GM19438 (cell line): ENCODE data around the gene ABCD1.
"Not testable (repeated sequence)": the region's sequence is repeated elsewhere in the genome, so short reads cannot be mapped to it uniquely, and the experiment has no call there.

Source experiments
- ATAC-seq: cut with Tn5 transposase; IDR thresholded peaks from one replicate; pipeline ENCODE4 v1.9.1; 2021; ENCODE audit warnings: low read depth; ENCODE audit not compliant: unreplicated experiment

ABCD1 gene

DNA sequence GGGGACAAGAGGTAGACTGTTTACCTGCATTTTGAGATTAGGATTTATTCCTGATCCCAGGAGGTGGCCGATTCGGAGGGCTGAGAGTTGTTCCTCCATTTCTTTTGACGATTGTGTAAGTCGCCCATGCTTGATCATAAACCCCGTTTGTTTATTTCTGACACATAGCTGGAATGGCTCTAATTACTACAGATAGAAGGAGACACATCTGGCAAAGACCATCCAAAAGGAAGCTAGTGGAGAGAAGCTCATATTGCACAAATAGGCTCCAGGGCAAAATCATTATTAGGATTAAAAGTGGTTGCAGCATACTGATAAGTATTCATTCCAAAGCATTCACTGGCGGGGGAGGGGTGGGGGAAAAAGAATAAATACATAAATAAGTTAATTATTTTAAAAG, 22.3 kb downstream of the ABCD1 start:
- not testable (repeated sequence) for ATAC-seq

DNA sequence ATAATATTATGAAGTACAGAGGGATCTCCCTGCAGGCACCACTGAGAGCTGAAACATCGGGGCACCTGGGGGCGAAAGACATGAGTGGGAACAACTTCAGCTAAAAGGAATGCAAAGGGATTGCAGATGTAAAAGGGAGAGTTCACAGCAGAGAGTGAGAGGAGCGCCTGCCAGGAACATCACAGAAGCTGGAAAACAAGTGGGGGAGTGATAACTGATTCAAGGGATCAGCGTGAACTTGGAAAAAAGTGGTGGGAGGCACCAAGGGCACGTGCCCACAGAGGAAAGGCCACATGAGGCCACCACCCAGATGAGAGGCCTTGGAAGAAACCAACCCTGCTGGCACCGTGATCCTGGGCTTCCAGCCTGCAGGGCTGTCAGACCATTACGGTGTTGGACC, 24.4 kb downstream of the ABCD1 start:
- not testable (repeated sequence) for ATAC-seq

DNA sequence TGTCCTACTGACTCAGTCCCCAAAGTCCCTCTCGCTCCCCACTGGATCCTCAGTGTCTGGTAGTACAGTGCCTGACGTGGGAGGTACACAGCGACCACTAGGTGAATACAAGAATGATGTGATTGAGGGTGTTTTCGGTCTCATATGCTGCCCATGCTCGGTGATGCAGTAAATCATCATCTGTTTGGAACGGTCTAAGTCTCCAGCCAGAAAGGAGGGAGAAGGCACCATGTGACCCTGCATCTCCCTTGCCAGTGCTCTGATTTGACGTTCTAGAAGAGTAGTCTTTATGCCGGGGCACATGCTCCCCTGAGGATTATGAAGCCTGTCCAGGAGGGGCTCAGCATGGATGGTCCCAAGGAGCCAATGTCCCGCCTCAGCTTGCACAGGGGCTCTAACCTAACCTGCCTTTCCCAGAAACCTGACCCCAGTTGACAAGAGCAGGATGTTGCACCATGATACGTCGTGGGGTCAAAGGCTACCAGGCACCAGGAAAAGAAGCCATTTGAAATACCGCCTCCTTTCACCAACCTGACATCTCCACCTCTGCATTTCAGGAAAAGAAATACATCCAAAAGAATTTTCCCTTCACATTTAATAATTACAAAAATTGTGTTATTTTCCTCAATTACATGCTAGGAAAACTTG, 25.6 kb downstream of the ABCD1 start:
- ATAC-seq = no peak

DNA sequence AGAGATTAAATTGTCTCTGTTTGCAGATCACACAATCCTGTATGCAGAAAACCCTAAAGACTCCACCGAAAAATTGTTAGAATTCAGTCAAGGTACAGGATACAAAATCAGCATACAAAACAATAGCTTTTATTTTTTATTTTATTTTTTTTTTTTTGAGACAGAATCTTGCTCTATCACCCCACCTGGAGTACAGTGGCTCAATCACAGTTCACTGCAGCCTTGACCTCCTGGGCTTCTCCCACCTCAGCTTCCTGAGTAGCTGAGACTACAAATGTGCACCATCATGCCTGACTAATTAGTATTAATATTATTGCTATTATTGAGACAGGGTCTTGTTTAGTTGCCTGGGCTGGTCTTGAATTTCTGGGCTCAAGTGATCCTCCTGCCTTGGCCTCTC, 30.5 kb downstream of the ABCD1 start:
- ATAC-seq = no peak

DNA sequence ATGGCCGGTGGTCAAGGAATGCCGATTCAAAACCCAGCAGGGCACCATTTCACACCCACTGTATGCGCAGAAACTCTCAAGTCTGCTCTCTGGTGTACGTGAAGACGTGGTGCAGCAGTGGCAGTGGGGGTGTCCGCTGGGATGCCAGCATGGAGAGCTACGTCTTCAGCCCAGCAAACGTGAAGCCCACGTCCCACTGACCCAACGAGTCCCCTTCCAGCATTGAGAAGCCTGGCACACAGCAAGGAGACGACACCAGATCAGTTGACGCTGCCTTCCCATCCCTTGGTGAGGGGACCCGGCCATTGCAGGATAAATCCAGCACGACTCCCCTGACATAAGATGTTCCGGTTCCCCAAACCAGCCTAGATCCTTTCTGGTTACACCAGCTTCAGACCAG, 37.2 kb downstream of the ABCD1 start:
- ATAC-seq = no peak

DNA sequence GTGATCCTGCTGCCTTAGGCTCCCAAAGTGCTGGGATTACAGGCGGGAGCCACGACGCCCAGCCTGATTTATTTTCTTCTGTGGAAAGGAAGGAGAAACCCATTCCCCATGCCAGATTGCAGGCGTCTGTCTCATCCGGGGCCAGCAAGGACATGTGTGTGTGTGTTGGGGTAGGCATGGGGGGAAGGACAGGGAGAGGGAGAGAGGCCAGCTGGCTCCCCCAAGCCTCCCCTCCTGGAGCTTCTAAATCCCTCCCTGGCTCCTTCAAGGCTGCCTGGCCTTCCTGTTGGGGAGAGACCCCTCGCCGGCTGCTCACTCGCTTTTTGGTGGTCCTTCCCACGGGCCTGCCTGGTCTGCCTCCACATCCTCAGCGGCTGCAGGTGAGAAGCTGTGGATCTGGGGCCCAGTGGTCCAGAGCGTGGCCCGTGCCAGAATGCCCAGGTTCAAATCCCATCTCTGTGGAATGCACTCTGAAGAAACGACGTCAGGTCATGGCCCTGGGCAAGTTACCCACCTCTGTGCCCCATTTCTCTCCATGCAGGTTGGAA, 38.0 kb downstream of the ABCD1 start:
- no peak for ATAC-seq

DNA sequence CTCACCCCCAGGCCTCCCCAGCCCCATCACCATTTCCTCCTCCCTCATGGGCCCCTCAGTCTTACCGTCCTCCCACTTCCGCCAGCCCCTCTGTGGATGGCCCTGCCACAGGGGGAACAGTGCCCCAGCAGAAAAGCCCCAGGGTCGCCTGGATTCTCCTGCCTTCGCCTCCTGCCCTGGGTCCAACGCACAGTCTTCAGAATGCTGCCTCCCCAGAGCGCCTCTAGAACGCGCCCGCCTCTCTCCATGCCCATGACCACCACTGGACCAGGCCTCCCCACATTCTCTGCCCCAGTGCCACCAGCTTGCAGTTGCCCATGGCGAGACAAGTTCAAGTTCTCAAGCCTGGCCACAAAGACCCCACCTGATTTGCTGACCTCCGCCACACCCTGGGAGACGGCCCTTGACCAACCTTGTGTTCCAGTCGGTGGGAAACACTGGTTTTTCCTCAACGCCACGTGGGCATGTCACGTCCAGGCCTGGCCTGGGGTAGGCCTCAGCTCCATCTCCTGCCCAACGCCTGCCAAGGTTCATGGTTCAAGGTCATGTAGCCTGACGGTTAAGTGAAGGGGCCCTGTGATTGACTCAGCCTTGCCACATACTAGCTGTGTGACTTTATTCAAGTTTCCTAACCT, 38.8 kb downstream of the ABCD1 start:
- ATAC-seq = no peak

DNA sequence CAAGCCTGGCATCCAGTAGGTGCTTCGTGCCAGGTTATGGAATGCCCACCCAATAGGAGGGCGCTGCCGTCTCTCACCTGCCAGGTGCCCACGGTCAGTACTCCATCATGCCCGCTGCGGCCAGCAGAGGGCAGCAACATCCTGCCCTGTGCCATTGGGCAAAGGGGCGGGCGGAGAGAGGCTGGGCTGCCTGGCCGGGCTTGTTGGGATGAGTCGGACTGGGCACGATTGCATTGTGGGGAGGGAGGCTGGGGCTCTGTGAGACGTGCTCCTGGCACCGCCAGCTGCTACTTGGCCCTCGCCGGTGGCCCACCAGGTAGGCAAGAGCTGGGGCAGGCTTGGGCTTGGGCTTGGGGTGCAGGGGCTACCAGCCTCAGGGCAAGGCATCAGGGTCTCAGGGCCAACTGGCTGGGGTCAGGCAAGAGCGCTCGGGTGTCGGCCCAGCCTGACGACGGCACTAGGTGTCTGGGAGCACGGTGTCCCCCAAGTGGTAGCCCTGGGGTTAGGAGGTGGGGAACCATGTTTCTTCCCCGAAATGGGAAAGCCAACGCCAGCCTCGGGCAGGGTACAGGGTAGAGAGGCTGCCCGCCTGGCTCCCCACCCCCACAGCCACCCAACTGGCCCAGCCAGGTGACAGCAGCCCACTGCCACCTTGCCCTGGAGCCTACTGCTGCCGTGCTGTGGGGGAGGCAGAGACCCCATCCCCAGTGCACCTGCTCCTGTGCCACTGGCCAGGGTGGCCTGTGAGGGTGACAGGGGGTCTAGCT, 39.5 kb downstream of the ABCD1 start, which contains the start of gene PLXNB3:
PLXNB3 (plus strand) TSS at position 261 of the 767 bp plus-strand sequence. CDS start 1,287 bp downstream, outside the sequence.
- no peak for ATAC-seq

DNA sequence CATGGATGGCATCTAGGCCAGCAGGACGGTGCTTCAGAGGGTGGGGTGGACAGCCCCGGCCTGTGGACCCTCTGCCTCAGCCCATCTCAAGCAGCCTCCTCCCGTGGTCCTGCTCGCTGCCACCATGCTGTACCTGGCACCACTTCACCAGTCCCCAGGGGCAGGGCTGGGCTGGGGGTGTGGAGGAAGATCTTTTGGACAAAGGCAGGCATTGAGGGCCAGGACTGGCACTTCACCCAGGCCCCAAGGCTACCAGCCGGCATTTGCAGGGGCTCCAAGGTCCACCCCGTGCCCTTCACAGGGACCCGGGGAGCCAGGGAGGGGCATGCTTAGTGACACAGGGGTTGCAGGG, 40.1 kb downstream of the ABCD1 start:
- no peak for ATAC-seq

DNA sequence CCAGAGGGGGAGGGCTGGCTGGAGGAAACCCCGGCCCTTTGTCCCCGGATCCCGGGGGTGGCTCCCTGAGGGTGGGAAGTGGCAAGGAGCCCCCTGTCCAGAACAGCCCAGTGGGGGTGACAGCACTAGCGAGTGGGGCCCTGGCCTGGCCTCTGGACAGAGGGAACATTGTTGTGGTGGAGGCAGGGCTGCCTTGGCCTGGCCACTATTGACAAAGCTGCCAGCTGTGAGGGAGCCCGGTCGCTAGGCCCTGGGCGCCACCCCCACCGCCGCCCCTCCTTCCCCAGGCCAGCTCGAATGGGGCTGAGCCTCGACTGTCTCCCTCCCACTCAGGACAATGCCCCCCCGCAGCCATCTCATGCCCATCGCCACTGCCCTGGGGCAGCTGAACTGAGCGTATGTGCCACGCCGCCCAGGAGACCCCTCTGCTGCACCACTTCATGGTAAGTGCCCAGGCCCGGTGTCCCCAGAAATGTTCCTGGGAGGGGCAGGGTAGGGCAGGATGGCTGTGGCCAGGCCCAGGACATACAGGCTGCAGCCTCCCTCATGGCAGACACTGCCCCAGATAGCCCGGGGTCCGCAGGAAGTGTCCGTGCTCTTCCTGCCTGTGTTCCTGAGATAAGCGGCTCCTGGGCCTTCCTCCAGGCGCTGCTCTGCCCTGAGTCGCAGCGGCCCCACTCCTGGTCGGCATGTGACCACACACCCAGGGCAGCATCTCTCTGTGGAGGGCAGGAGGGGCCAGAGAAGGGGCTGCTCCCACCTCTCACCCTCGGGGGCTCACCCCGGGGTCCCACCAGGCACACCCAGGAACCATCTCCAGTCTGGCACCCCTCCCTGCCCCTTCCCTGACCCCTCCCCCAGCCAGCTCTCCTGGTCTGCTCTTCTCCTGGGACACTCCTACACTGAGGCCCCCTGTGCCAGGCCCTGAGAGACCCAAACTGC, 40.8 kb downstream of the ABCD1 start:
- no peak for ATAC-seq

DNA sequence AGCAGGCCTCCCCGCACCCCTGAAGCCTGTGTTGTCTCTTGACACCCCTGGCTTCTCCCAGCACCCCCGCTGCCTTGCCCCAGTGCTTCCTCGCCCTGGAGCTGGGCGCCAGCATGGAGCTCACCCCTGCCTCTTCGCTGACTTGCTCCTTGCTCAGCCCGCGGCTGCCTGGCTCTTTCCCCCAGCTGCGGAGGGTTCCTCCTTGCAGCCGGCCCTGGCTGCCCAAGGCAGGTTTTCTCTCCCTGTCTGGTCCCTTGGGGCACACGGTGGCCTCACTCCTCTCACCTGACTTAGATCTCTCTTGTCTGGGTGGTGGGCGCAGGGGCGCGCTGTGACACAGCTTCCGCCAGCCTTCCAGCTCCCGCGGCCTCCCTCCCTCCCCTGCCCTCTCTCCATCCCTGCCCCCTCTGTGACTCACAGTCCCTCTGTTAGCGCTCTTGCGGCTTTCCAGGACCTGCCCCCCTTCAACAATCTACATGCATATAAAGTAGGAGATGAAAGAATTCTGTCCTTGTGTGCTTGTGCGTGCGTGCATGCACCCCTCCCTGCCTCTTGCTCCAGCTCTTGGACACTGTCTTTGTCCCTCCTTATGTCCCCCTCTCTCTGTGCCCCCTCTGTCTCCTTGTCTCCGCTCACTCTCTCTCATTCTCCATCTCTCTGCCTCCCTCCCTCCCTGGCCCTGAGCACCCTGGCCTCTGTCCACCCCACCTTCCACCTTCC, 41.6 kb downstream of the ABCD1 start:
- ATAC-seq = no peak

DNA sequence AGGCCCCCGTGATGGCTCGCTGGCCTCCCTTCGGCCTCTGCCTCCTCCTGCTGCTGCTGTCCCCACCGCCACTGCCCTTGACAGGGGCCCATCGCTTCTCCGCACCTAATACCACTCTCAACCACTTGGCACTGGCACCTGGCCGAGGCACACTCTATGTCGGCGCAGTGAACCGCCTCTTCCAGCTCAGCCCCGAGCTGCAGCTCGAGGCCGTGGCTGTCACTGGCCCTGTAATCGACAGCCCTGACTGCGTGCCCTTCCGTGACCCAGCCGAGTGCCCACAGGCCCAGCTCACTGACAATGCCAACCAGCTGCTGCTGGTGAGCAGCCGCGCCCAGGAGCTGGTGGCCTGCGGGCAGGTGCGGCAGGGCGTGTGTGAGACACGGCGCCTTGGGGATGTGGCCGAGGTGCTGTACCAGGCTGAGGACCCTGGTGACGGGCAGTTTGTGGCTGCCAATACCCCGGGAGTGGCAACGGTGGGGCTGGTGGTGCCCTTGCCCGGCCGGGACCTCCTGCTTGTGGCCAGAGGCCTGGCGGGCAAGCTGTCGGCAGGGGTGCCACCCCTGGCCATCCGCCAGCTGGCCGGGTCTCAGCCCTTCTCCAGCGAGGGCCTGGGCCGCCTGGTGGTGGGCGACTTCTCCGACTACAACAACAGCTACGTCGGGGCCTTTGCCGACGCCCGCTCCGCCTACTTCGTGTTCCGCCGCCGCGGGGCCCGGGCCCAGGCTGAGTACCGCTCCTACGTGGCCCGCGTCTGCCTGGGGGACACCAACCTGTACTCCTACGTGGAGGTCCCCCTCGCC, 42.4 kb downstream of the ABCD1 start:
- ATAC-seq = no peak

DNA sequence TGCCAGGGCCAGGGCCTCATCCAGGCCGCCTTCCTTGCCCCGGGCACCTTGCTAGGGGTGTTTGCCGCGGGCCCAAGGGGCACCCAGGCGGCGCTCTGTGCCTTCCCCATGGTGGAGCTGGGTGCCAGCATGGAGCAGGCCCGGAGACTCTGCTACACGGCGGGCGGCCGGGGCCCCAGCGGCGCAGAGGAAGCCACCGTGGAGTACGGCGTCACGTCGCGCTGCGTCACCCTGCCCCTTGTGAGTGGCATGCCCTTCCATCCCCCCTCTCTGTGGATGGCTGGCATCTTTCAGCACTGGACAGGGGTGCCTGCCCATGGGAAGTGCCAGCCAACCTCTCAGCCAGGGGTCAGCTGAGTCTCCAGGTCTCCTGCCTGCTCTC, 43.0 kb downstream of the ABCD1 start:
- no peak for ATAC-seq

DNA sequence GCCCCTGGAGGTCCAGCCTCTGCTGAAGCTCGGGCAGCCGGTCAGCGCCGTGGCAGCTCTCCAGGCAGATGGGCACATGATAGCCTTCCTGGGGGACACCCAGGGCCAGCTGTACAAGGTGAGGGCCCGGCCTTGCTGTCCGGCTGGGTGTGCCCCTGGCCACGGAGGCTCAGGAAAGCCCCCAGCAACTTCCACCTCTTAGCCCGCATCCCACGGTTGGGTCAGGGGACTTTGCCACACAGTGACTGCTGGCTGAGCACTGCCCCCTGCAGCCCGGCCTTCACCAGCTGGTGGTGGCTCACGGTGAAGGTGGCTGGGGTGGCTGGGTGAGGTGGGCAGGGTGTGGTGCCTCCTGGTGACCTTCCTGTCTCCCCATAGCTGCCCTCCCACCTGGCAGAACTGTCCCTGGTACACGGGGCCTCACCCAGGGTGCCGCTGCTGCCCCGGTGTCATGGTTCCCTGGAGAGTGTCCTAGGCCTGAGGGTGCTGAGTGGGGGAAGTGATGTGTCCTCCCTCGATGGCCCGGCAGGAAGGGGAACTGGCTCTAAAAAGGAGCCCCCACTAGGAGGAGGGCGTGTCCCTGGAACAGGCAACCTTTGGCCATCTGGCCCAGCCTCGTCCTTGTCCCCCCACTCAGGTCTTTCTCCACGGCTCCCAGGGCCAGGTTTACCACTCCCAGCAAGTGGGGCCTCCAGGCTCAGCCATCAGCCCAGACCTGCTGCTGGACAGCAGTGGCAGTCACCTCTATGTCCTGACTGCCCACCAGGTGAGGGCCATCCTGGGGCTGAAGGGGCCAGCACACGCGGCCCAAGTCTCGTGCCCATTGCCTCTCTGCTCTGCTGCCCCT, 43.9 kb downstream of the ABCD1 start:
- no peak for ATAC-seq

DNA sequence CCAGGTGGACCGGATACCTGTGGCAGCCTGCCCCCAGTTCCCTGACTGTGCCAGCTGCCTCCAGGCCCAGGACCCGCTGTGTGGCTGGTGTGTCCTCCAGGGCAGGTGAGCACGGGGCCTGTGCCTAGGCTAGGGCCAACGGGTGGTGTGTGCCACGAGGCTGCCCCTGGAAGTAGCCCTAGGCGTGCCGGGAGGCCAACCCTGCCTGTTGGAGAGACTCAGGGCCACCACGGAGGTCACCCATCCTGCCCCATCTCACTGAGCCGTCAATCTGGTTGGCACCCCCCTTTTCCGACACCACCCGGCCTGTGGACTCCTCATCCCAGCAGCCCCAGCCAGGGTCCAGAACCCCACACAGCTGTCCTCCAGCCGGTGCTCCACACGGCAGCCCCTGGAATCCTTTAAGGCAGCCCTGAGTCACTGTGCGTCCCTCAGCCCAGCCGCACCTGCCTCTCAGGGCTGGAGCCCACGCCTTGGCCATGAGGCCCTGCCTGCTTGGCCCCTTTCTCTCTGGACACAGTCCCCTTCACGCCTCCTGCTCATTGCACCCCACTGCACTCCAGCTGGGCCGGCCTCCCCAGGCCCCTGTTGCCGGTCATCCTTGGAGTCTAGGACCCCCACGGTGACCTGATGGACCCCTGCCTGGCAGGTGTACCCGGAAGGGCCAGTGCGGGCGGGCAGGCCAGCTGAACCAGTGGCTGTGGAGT, 44.7 kb downstream of the ABCD1 start:
- ATAC-seq = no peak

DNA sequence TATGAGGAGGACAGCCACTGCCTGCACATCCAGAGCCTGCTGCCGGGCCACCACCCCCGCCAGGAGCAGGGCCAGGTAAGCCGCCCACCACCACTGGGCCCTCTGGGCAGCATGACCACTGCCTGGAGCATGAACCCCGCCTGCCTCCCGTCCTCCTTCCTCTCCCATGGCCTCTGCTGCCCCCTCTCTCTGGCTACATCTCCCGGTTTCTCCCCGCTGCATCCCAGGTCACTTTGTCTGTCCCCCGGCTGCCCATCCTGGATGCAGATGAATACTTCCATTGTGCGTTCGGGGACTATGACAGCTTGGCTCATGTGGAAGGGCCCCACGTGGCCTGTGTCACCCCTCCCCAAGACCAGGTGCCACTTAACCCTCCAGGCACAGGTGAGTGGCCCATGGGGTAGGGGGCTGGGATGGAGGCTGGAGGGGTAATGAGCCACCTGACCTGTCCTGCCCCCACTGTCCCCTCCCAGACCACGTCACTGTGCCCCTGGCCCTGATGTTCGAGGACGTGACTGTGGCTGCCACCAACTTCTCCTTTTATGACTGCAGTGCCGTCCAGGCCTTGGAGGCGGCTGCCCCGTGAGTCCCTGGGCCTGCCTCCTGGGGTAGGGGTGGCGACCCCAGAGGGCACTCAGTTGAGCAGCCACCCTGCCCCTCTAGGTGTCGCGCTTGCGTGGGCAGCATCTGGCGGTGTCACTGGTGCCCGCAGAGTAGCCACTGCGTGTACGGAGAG, 45.4 kb downstream of the ABCD1 start:
- ATAC-seq = no peak
